HG02970 (cell line): ENCODE measurements around the gene TMED4.

ENCODE experiments used
- ATAC-seq: cut with Tn5 transposase; IDR thresholded peaks from one replicate; pipeline ENCODE4 v1.9.1; 2021; ENCODE audit warnings: mild to moderate bottlenecking, moderate library complexity, moderate number of reproducible peaks; ENCODE audit not compliant: unreplicated experiment, low FRiP score

Gene TMED4

DNA sequence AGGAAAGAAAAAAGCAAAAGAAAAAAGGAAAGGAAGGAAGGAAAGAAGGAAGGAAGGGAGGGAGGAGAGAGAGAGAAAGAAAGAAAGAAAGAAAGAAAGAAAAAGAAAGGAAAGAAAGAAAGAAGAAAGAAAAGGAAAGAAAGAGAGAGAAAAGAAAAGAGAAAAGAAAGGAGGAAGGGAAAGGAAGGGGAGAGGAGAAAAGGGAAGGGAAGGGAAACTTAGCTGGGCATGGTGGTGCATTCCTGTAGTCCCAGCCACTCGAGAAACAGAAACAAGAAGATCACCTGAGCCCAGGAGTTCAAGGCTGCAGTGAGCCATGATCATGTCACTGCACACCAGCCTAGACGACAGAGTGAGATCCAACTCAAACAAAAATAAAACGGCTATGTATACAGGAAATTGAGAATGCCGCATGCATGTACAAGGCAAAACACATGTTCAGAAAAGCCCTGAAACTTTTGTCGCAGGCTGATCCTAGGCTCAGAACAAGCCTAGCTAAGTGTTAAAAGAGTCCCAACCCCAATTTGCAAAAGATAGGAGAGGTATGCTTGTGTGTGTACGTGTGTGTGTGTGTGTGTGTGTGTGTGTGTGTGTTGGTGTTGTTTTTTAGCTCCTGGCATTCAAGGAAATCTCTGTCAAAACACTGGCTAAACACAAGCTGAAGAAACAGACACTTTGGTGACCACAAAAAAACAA is 34.3 kb downstream of the TMED4 start:
- ATAC-seq: no peak

DNA sequence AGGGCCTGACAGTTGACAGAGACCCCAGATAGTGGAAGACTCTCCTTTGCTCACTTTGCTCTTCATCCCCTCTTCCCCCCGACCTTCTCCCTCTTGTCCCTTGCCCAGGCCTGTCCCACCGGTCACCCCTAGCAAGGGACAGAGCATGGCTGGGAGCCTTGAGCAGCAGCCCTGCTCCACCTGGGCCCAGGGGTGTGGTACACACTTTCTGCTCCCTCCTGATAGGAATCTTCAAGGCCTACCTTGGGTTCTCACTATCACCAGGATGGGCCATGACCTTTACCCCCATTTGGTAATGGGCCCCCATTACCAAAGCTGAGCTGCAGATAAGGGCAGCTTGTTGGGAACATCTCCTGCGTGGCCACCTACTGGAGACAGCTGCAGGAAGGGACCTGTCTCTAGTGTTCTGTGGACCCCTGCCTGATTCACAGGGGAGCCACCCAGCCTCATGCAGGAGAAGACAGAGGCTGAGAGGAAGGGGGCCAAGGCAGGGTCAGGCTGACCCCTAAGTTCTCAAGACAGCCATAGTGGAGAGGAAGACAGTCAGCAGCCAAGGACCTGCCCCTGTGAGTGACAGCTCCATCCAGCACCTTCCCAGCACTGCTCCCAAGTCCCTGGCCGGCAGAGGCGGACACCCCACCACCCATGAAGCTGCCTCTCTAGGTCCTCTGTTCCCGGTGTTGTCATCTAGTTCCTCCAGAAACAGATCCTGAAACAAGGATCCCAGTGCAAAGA is 40.0 kb downstream of the TMED4 start:
- ATAC-seq: no peak

DNA sequence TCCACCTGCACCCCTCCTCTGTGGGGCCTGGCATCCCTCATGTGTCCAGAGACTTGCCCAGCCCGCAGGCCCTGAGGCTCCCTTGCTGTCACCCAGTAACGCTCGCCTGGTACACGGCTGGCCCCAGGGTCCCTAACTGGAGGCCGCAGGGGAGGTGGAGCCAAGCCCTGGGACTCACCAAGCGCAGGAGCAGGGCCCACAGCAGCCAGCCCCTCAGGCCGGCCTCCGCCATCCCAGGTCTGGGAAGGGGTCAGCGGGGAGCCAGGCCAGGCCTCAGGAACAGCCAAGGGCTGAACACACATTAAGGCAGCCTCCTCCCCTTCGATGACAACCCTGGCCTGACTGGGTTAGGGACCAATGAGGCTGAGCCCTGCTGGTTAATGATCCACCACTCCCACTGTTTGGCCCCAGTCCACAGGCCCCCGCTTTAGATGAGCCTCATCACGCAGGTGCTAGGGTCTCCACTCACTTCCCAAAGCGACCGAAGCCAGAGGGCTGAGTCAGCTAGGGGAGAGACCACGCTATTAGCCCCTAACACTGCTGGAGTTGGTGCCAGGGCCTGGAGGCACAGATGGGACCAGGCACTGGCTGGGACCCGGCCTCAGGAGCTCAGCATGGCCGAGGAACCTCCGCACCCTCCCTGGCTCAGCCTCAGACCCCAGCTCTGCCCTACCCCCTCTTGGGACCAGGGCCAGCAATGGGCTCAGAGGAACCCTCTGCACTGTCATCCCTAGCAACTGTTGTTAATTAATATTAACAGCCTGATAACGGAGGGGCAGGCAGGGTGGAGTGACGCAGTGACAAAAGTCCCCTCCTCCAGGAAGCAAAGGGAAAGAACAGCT is 40.8 kb downstream of the TMED4 start, which contains the start of gene NPC1L1:
Gene NPC1L1, minus strand, starts transcription at position 303 of the 842 bp plus-strand sequence. Its CDS starts 71 bp downstream, at position 232.
- no peak for ATAC-seq

DNA sequence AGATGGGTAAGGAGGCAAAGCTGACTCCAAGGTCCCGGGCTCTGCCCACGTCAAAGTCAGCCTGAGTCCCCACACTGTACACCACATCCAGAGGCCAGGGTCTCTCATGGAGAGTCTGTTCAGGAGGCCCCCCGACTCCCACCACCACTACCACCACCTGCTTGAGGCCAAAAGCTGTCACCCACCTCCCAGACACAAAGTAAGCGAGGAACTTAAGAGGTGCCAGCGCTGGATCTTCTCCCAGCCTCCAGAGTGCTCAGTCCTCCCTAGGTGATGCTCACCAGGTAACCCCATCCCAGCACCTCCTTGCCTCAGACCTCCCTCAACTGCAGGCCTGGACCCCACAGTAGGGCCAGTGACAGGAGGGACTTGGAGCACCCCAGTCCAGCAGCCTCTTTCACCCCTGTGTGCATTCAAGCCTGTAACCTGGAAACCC is 41.4 kb downstream of the TMED4 start:
- ATAC-seq: no peak

DNA sequence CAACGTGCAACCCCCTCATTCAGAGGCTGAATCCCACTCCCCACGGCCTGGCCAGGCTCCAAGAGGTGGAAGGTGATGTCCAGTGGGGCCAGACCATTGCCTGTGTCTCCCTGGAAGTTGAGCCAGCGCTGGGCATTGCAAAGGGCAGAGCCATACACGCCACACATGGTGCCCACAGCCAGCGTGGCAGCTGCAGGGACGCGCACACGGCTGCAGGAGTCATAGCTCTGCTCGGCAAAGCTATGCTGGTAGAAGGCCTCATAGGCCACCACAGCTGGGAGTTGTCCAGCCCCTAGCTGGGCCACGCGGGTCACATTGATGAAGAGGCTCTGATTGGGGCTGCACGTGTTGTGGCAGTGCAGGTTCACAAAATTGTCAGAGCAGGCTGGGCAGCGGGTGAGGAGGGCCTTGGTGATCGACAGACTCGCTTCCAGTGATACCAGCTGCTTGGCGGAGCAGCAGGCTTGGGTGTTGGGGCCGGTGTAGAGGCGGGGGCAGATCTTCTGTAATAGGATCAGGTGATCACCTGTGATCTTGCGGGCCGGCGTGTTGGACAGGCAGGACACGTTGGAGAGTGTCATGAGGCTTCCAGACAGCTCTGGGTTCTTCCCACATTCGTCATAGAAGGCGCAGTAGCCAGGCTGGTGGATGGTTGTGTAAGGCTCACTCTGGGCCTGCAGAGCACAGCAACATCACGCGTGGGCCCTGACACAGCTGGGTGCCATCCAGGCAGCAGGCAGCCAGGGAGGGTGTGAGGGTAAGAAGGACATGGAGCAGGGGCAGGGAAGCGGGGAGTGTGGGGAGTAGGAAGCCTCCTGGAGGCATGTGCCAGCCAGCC is 42.1 kb downstream of the TMED4 start:
- no peak for ATAC-seq

DNA sequence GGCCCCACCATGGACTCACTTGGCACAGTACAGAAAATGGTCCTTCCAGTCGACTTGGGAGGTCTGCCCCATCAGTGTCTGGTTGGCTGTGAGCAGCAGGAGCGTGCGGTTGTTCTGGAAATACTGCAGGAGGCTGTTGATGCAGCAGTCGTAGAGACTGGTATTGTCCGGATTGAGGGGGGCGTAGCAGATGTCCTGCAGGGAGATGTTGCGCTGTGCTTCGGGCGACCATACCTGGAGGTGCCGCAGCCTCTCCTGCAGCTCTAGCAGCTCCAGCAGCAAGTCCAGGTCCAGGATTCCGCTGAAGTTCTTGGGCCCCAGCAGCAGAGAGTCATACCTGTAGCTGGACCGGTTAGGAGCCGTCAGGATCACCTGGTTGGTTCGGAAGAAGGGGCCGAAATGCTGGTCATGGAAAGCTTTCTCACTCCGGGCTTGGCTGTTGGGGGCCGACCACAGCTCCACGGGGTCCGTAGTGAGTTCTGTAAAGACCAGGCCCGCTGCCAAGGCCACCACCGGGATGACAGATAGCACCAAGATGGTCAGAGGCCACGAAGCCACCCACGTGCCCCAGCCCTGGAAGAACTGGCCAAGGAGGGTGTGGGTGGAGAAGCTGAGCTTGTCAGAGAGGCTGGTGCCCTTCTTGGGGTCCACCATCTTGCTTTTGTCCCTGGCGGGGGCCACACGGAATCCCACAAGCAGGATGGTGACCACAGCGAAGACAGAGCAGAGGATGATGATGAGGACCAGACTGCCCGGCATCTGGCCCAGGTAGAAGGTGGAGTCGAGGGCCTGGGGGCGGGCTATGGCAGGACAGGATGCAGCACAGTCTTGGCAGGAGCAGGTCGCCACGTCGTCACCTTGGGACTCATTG is 43.0 kb downstream of the TMED4 start:
- no peak for ATAC-seq

DNA sequence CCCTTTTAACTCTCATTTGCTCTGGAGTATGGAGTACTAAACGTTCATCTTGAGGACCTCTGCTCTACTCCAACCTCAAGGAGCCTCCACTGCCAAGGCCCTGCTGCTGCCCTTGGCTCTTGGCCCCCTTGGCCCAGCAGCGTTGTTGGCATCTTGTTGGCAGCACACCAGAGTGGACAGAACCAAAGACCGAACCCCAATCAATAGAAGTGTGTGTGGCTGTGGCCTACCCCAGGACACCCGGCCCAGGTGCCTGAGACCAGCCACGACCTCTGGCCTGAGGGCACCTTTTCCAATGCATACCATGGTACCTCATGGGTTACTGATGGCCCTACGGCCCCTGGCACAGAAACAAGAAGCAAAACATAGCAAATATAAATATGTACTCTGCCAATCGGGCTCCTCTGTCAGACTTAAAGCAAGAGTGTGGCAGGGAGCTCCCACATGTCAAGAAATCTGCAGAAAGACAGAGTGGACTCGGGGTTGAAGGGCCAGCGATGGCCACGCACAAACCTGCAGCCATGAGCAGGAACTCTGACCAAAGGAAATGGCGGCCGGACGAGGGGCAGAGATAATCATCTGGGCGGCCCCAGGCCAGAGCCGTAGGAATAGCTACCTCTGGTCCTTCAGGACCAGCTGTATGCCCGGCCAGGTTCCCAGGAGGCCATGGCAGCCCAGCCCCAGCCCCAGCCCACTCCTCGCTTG is 43.8 kb downstream of the TMED4 start:
- no peak for ATAC-seq

DNA sequence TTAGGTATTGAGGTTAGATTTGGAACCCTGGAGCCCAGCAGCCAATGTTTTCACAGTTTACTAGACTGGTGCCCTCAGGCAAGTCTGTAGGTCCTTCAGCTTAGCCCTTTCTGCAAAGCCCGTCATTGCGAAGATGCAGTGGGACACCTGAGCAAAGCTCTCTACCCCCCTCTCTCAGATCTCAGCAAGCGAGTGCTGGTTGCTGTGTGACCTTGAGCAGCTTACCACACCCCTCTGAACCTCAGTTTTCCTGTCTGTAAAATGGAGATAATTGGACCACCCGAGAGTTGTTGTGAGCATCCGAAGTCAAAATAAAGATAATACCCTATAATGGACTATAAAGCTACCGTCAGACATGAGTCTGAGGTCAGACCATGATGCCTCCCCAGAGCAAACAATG is 44.6 kb downstream of the TMED4 start:
- ATAC-seq: no peak

DNA sequence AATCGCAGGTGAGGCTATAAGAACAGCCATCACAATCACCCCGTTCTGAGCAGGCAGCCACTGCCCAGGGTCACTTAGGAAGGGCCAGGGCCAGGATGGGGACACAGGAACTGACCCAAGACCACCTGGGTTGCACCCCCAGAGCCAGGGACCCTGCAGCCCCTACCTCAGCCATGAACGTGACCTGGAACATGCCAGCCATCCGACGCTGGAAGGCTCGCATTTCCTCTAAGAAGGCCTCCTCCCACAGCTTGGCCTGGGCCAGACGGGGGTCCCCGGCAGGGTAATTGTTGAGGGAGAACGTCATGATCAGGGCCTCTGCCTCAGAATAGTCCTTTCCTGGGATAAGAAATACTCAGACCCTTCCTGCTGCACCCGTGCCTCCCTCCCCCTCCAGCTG is 45.9 kb downstream of the TMED4 start:
- ATAC-seq: no peak

DNA sequence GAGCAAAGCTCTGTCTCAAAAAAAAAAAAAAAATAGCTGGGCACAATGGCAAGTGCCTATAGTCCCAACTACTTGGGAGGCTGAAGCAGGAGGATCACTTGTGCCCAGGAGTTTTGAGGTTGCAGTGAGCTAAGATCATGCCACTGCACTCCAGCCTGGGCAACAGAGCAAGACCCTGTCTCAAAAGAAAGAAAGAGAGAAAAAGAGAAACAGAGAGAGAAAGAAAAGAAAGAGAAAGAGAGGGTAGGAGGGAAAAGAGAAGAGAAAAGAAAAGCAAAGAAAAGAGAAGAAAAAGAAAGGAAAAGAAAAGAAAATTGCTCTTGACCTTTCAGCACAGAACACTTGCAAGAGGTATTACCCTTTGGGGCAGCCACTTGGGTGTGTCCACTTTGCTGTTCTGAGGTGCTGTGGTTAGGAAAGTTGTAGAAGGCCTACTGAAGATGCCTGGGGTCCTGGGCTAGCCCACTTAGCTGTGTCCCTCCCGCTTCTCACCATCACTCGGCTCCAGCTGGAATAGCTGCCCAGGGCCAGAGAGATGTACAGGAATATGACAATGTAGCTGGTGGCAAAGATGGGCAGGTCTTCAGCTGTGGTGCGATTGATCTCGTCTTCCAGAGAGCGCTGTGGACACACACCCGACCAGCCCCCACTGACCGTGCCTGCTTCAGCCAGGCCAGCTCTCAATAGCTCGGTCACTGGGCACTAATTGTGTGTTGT is 46.5 kb downstream of the TMED4 start:
- no peak for ATAC-seq

DNA sequence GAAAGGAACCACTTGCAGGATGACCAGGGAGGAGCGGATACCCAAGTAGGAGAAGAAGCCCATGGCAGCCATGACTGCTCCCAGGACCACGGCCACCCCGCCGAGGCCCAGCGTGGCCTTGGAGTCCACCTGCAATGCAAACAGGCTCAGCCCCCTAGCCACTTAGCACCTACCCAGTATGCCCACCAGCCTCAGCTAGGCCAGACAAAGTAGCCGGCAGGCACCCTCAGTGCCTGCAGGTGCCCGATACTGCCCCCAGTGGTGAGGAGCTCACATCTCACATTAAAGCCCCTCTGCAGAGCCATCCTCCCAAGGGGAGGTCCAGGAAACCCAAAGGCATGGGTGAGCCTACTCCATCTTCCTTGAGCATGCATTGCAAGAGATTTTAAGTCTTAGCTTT is 47.5 kb downstream of the TMED4 start:
- ATAC-seq: no peak

DNA sequence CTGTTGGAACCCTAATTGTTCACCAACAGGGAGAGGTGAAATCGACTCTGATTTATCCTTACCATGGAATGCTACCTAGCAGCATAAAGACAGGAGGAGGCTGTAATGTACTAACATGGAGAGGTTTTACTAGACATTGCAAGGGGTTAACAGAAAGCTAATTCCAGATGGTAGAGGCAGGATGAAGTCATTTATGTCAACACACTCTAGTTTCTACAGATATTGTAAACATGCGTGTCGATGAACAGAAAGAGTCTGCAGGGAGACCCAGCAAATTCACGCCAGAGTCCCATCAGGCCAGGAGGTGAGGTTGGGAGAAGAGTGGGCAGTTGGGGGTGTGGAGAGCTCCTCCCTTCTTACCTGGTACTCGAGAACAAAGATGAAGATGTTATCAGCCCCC is 47.9 kb downstream of the TMED4 start:
- no peak for ATAC-seq

DNA sequence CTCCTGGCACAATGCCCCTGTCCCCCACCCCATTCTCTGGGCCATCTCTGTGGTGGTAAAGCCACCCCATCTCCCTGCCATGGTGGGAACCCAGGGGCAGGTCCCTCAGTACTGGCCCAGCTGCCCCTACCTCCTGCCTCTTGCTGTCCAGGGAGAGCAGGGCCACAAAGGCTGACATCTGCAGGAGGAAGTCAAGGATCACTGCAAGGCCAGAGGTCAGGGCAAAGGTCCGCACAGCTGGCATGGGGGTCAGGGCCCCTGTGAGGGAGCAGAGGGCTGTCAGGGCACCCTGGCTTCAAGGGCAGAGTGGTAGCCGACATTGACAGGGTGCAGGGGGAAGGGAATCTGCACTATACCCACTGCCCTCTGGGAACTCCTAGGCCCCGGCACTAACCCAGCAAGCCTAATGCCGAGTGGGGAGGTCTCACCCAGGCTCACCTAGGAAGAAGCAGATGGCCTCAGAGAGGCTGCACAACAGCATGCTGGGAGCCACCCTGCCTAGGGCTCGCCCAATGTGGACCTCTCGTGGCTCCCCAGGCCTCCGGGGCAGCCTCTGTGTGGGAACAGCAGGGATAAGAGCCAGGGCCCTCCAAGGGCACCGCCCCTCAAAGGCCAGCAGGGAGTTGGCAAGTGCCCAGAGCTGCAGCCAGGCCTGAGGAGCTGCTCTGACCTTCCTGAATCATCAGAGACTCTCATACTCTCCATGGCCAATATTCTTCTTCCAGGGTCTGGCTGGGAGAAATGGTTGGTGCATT is 48.6 kb downstream of the TMED4 start:
- ATAC-seq: no peak

DNA sequence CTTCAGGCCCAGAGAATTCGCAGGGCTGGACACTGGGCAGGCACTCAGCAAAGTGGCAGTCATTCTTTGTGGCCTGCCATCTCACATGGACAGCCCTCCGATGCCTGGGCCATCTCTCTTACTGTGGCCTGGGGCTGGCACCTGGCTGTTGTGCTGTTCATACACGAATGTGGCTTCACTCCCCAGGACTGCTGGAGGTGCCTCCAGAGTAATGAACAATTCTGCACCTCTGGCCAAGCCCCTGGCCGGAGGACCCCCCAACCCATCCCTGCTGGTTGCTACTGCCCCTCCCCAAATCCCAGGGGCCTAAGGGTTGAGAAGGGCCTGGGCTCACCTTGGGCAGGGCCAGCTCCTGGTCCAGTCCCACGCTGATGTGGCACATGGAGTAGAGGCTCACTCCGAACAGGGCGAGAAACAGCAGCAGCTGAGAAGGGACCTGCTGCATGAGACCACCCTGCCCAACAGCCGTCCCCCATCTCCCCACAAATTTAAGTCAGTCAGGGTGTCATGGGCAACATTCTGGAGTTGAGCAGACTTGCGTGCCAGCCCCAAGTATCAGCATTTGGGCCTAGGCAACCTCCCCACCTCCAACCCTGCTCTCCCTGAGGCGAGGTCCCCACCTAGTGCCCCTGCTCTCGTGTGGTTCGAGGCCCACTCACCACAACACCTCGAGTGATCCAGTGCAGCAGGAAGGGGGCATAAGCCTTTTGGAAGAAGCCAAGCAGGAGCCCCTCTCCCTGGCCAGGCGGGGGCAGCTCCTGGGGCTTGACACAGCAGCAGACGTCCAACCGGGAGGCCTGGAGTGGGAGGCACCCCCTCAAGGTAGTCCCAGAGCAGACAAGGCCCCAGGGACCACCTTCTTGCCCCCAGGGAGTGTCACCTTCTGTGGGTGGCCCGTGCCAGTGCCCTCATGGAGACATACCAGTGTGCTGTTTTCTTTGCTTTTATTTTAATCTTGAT is 50.3 kb downstream of the TMED4 start:
- ATAC-seq: no peak

DNA sequence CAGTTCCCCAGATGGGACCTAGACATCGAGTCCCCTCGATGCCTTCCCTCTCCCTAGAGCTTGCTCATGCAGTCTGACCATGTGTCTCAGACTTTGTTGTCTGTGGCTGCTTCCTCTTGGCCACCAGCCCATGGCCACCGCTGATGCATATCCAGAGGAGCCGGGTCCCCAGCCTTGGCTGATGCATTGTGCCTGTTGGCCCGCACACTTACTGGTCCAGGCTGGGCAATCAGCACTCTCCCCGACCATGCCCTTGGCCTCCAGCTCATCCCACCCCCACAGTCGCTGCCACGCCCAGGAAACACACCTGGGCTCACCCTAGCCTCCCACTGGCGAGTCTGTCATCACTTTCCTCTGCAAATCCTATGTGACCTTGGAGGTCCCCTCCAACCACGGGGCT is 51.0 kb downstream of the TMED4 start:
- ATAC-seq: no peak
